ENCODE data around the gene CAPN2.
"Not testable (repeated sequence)": the region's sequence is repeated elsewhere in the genome, so short reads cannot be mapped to it uniquely, and the experiment has no call there.

- TF ChIP-seq POLR2A, EP300 (IDR thresholded peaks at IDR 0.05): not testable (repeated sequence)
These were observed 97.6 kb downstream of the CAPN2 start for GRCh38 chr1:223809905-223810304.
